Esophagus muscularis mucosa (tissue), 4 donors: ENCODE results near the gene RCBTB1. TPM values are rescaled to one million over a fixed set of nuclear protein-coding genes. Genes with fewer than 3 reads are reported as not detected.

ENCODE experiments used
- DNase-seq: peaks from one replicate; pipeline ENCODE4 v3.0.0-alpha.2; 2017; ENCODE audit errors: extremely low spot score
- H3K27ac ChIP-seq, 4 donors: fragments of 200-600 bp; sonication (generic); replicated peaks in 1 of 4; 1 replicate in 3 of 4; 2 replicates in 1 of 4; pipeline ENCODE4 v1.5.1; 2016 to 2019; ENCODE audit warnings: mild to moderate bottlenecking in 1 of 4
- H3K27me3 ChIP-seq, 4 donors: fragments of 200-600 bp; sonication (generic); one replicate each; pipeline versions ENCODE4 v1.5.1 to v1.6.0; 2016 to 2019
- H3K36me3 ChIP-seq, 4 donors: fragments of 200-600 bp; sonication (generic); one replicate each; pipeline ENCODE4 v1.5.1; 2016 to 2019
- H3K4me1 ChIP-seq, 4 donors: fragments of 200-600 bp; sonication (generic); one replicate each; pipeline ENCODE4 v1.5.1; 2016 to 2019
- H3K4me3 ChIP-seq, 4 donors: fragments of 200-600 bp; sonication (generic); 1 replicate in 2 of 4; 2 replicates in 2 of 4; pipeline ENCODE4 v1.5.1; 2016 to 2019; ENCODE audit warnings: mild to moderate bottlenecking in 4 of 4, moderate library complexity in 1 of 4
- H3K9me3 ChIP-seq, 4 donors: fragments of 200-600 bp; sonication (generic); 1 replicate in 3 of 4; 2 replicates in 1 of 4; pipeline ENCODE4 v1.5.1; 2016 to 2019
- CTCF ChIP-seq, 3 experiments: fragments of 200-600 bp in 2 of 3; fragments of 450-650 bp in 1 of 3; sonication (generic) in 2 of 3; IDR thresholded peaks; one replicate each; pipeline ENCODE4 v1.5.1; 2017 to 2019; ENCODE audit warnings: antibody characterized with exemption in 3 of 3, mild to moderate bottlenecking in 2 of 3, moderate library complexity in 1 of 3
- EP300 ChIP-seq: sonication (generic); formaldehyde crosslinking; IDR thresholded peaks from one replicate; pipeline ENCODE4 v1.6.1; 2017; ENCODE audit warnings: antibody characterized with exemption
- POLR2A ChIP-seq: fragments of 450-650 bp; IDR thresholded peaks from one replicate; pipeline ENCODE4 v1.6.1; 2017; ENCODE audit warnings: antibody characterized with exemption, moderate library complexity, mild to moderate bottlenecking, low read depth
- POLR2AphosphoS5 ChIP-seq, 2 donors: sonication (generic); formaldehyde crosslinking; IDR thresholded peaks; one replicate each; pipeline ENCODE4 v1.6.1; 2017; ENCODE audit warnings: antibody characterized with exemption in 2 of 2
- WGBS: methylation state at CpG from one replicate; pipeline ENCODE4 v1.1.5; 2018; 5-methylcytosine and 5-hydroxymethylcytosine counted together
- intact Hi-C: fragments of 100-400 bp; cut with DNase I; formaldehyde crosslinking; loops from one replicate; pipeline ENCODE4 v1.15.1; 2023
- total RNA-seq, 4 donors: library from RNA; depleted of rRNA; stranded (reverse); fragments of >200 nt; gene quantifications; one replicate each; pipeline versions ENCODE4 v1.1.0 to v1.2.1, GENCODE V29; 2016

Gene RCBTB1
- total RNA-seq, 4 donors from 2014 or later: 11.1 to 14.7 (median 12.3) TPM

- TF ChIP-seq POLR2A (no peak), POLR2AphosphoS5 (IDR thresholded peaks at IDR 0.05) (no peak), EP300 (no peak), CTCF (IDR thresholded peaks at IDR 0.05) (no peak)
- no peak for DNase-seq
- H3K9me3 ChIP-seq: no peaks in the 10 kb centered on the region
- 83% methylated on average over 7 of the region's 7 CpGs for WGBS
- no peaks in the 10 kb centered on the region for H3K4me1 ChIP-seq
- no peaks in the 10 kb centered on the region for H3K27me3 ChIP-seq
- H3K4me3 ChIP-seq: no peak overlapping the region
- H3K27ac ChIP-seq: no peak overlapping the region
- intact Hi-C loops: no loop called here
- H3K36me3 ChIP-seq: peaks cover 5 to 51% (median 15%) of the 10 kb centered on the region in 4 donors
These were observed 54.9 kb downstream of the RCBTB1 start for GRCh38 chr13:49530457-49530856.

GRCh38 chr13:49528161-49528560, 57.2 kb downstream of the RCBTB1 start:
- H3K36me3 ChIP-seq: peaks cover 5 to 58% (median 15%) of the 10 kb centered on the region in 4 donors
- intact Hi-C loops: no loop called here
- TF ChIP-seq POLR2A (no peak), CTCF (IDR thresholded peaks at IDR 0.05) (no peak), POLR2AphosphoS5 (IDR thresholded peaks at IDR 0.05) (no peak), EP300 (no peak)
- no peak for DNase-seq
- no peaks in the 10 kb centered on the region for H3K9me3 ChIP-seq
- H3K4me1 ChIP-seq: no peaks in the 10 kb centered on the region
- no peak overlapping the region for H3K27ac ChIP-seq
- WGBS: 82% methylated on average over 1 of the region's 1 CpG
- H3K4me3 ChIP-seq: no peak overlapping the region
- no peaks in the 10 kb centered on the region for H3K27me3 ChIP-seq

- no peak overlapping the region for H3K27ac ChIP-seq
- DNase-seq: no peak
- 53% methylated on average over 2 of the region's 2 CpGs for WGBS
- H3K36me3 ChIP-seq: peaks cover 5 to 67% (median 18%) of the 10 kb centered on the region in 4 donors
- TF ChIP-seq CTCF (IDR thresholded peaks at IDR 0.05) (no peak), POLR2AphosphoS5 (IDR thresholded peaks at IDR 0.05) (no peak)
- H3K27me3 ChIP-seq: no peaks in the 10 kb centered on the region
- no peaks in the 10 kb centered on the region for H3K9me3 ChIP-seq
- intact Hi-C loops: no loop called here
- peaks cover 0 to 3% (median 0%) of the 10 kb centered on the region in 4 donors for H3K4me1 ChIP-seq
- no peak overlapping the region for H3K4me3 ChIP-seq
These were observed 58.2 kb downstream of the RCBTB1 start for GRCh38 chr13:49527123-49527522.

- no peaks in the 10 kb centered on the region for H3K9me3 ChIP-seq
- no peaks in the 10 kb centered on the region for H3K27me3 ChIP-seq
- DNase-seq: no peak
- WGBS: 91% methylated on average over 5 of the region's 5 CpGs
- H3K27ac ChIP-seq: no peak overlapping the region
- H3K36me3 ChIP-seq: peaks cover 5 to 86% (median 25%) of the 10 kb centered on the region in 4 donors
- intact Hi-C loops: no loop called here
- no peak for TF ChIP-seq EP300
- no peak for TF ChIP-seq CTCF (IDR thresholded peaks at IDR 0.05)
- no peak for TF ChIP-seq POLR2AphosphoS5 (IDR thresholded peaks at IDR 0.05)
- TF ChIP-seq POLR2A: no peak
- H3K4me1 ChIP-seq: peaks cover 0 to 9% (median 0%) of the 10 kb centered on the region in 4 donors
- no peak overlapping the region for H3K4me3 ChIP-seq
These were observed 60.4 kb downstream of the RCBTB1 start for GRCh38 chr13:49524740-49525501.

- 71% methylated on average over 4 of the region's 4 CpGs for WGBS
- Histone ChIP-seq H3K36me3 (peaks cover 0 to 78% (median 29%) of the 10 kb centered on the region in 4 donors), H3K9me3 (no peaks in the 10 kb centered on the region), H3K4me3 (no peak overlapping the region), H3K4me1 (peaks cover 0 to 9% (median 0%) of the 10 kb centered on the region in 4 donors), H3K27ac (no peak overlapping the region), H3K27me3 (no peaks in the 10 kb centered on the region)
- intact Hi-C loops: no loop called here
- TF ChIP-seq CTCF (IDR thresholded peaks at IDR 0.05): no peak
- TF ChIP-seq POLR2A: no peak
- TF ChIP-seq EP300: no peak
- TF ChIP-seq POLR2AphosphoS5 (IDR thresholded peaks at IDR 0.05): no peak
- DNase-seq: no peak
These were observed 64.1 kb downstream of the RCBTB1 start for GRCh38 chr13:49521224-49521623.
